K562 (cell line): Measurements from ENCODE around the gene A1BG. TPM values are rescaled to one million over a fixed set of nuclear protein-coding genes. Genes with fewer than 3 reads are reported as not detected.
A peak's percentile ranks its signal among the peaks of the same experiment; 100 is the strongest.

Source experiments
- CCNT2 ChIP-seq: IDR thresholded peaks from 2 replicates; pipeline ENCODE4 v1.6.1; 2011; ENCODE audit warnings: borderline replicate concordance, low read depth, mild to moderate bottlenecking, moderate library complexity, mixed read lengths, low read length; ENCODE audit not compliant: insufficient read length; ENCODE audit errors: extremely low read depth
- ETS1 ChIP-seq: conservative IDR thresholded peaks from 2 replicates; pipeline ENCODE4 v1.6.1; 2011; ENCODE audit warnings: low read depth, mild to moderate bottlenecking, low read length; ENCODE audit not compliant: control insufficient read depth
- GMEB1 ChIP-seq: fragments of 250-450 bp; sonication (Bioruptor Pico); IDR thresholded peaks from 2 replicates; pipeline ENCODE4 v1.4.0; 2020; ENCODE audit warnings: mild to moderate bottlenecking
- GTF2A2 ChIP-seq: IDR thresholded peaks from 2 replicates; pipeline ENCODE4 v1.6.1; 2016; ENCODE audit warnings: mild to moderate bottlenecking, missing genetic modification characterization, missing compliant biosample characterization
- KDM4B ChIP-seq, 2 experiments: fragments of 450-650 bp in 1 of 2; sonication (generic) in 1 of 2; IDR thresholded peaks; 2 replicates each; pipeline ENCODE4 v1.6.1; 2016 to 2017; ENCODE audit warnings: borderline replicate concordance in 2 of 2, antibody characterized with exemption in 1 of 2, low read depth in 1 of 2, mild to moderate bottlenecking in 1 of 2
- L3MBTL2 ChIP-seq: fragments of 450-650 bp; IDR thresholded peaks from 2 replicates; pipeline ENCODE4 v1.6.1; 2016; ENCODE audit warnings: mild to moderate bottlenecking, moderate library complexity
- MCM3 ChIP-seq: fragments of 450-650 bp; IDR thresholded peaks from 2 replicates; pipeline ENCODE4 v1.6.1; 2016
- MEF2A ChIP-seq: IDR thresholded peaks from 2 replicates; pipeline ENCODE4 v1.6.1; 2011; ENCODE audit warnings: low read depth, mild to moderate bottlenecking, low read length, moderate library complexity; ENCODE audit not compliant: control insufficient read depth
- MXI1 ChIP-seq: IDR thresholded peaks from 2 replicates; pipeline ENCODE4 v1.6.1; 2011; ENCODE audit warnings: low read depth, mild to moderate bottlenecking, improper control_type of control experiment, low read length
- MYC ChIP-seq, 2 experiments: fragments of 250-450 bp in 1 of 2; sonication (Bioruptor Pico) in 1 of 2; IDR thresholded peaks; 2 replicates each; pipeline versions ENCODE4 v1.5.1 to v1.6.1; 2012 to 2021; ENCODE audit warnings: low read depth in 2 of 2, borderline replicate concordance in 1 of 2, improper control_type of control experiment in 1 of 2, low read length in 1 of 2, mild to moderate bottlenecking in 1 of 2, moderate library complexity in 1 of 2
- NFXL1 ChIP-seq: fragments of 450-650 bp; formaldehyde crosslinking; IDR thresholded peaks from 2 replicates; pipeline ENCODE4 v1.4.0; 2021; ENCODE audit warnings: mild to moderate bottlenecking
- NONO ChIP-seq, 2 experiments: fragments of 200-400 bp in 1 of 2; fragments of 450-650 bp in 1 of 2; formaldehyde crosslinking in 1 of 2; IDR thresholded peaks; 2 replicates each; pipeline ENCODE4 v1.6.1; 2017; ENCODE audit warnings: low read depth in 2 of 2, mild to moderate bottlenecking in 2 of 2, moderate library complexity in 2 of 2, low read length in 1 of 2
- NR2C1 ChIP-seq, 2 experiments: fragments of 450-650 bp; IDR thresholded peaks; 2 replicates each; pipeline ENCODE4 v1.6.1; 2017; ENCODE audit warnings: mild to moderate bottlenecking in 2 of 2, antibody characterized with exemption in 1 of 2, inconsistent platforms in 1 of 2, missing compliant biosample characterization in 1 of 2, missing genetic modification characterization in 1 of 2
- NR2C2 ChIP-seq, 2 experiments: fragments of 200-800 bp in 1 of 2; sonication (Bioruptor generic) in 1 of 2; sonication (generic) in 1 of 2; formaldehyde crosslinking in 1 of 2; IDR thresholded peaks; 2 replicates each; pipeline versions ENCODE4 v1.6.1 to v1.8.0; 2016 to 2022; ENCODE audit warnings: mild to moderate bottlenecking in 1 of 2, missing compliant biosample characterization in 1 of 2, missing genetic modification characterization in 1 of 2, missing genetic modification reagents in 1 of 2
- NR2F6 ChIP-seq: fragments of 450-650 bp; formaldehyde crosslinking; IDR thresholded peaks from 2 replicates; pipeline ENCODE4 v1.4.0; 2020; ENCODE audit warnings: mild to moderate bottlenecking
- RBBP5 ChIP-seq: fragments of 200-600 bp; sonication (generic); IDR thresholded peaks from 2 replicates; pipeline ENCODE4 v1.6.1; 2012; ENCODE audit warnings: borderline replicate concordance, mild to moderate bottlenecking, low read length, control low read depth, inconsistent platforms; ENCODE audit not compliant: insufficient read depth, poor library complexity, severe bottlenecking
- RFX5 ChIP-seq: IDR thresholded peaks from 2 replicates; pipeline ENCODE4 v1.6.1; 2011; ENCODE audit warnings: low read depth, mild to moderate bottlenecking, improper control_type of control experiment, low read length
- SIN3A ChIP-seq, 2 experiments: fragments of 150-350 bp in 1 of 2; IDR thresholded peaks; 2 replicates each; pipeline ENCODE4 v1.6.1; 2011 to 2016; ENCODE audit warnings: borderline replicate concordance in 2 of 2, low read depth in 2 of 2, low read length in 2 of 2, mild to moderate bottlenecking in 2 of 2, moderate library complexity in 2 of 2; ENCODE audit not compliant: control insufficient read depth in 1 of 2
- TBP ChIP-seq: optimal IDR thresholded peaks from 2 replicates; pipeline ENCODE3; 2011; ENCODE audit warnings: low read depth, low read length, improper control_type of control experiment
- TCF3 ChIP-seq: sonication (generic); formaldehyde crosslinking; IDR thresholded peaks from 2 replicates; pipeline ENCODE4 v1.4.0; 2020; ENCODE audit warnings: mild to moderate bottlenecking, missing genetic modification reagents
- ZC3H11A ChIP-seq: IDR thresholded peaks from 2 replicates; pipeline ENCODE4 v1.6.1; 2012; ENCODE audit warnings: low read depth, low read length, improper control_type of control experiment
- ZNF3 ChIP-seq: fragments of 250-450 bp; sonication (Bioruptor Pico); IDR thresholded peaks from 2 replicates; pipeline ENCODE4 v1.5.0; 2021; ENCODE audit warnings: mild to moderate bottlenecking, moderate library complexity
- ZNF696 ChIP-seq: fragments of 250-450 bp; sonication (Bioruptor Pico); conservative IDR thresholded peaks from 2 replicates; pipeline ENCODE4 v1.4.0; 2020; ENCODE audit warnings: mild to moderate bottlenecking, moderate library complexity
- ZSCAN29 ChIP-seq: fragments of 450-650 bp; IDR thresholded peaks from 2 replicates; pipeline ENCODE4 v1.6.1; 2017
- polyA plus RNA-seq, 8 experiments: library from polyadenylated mRNA; depleted of rRNA in 4 of 8; stranded (reverse) in 5 of 8; unstranded in 3 of 8; fragments of >200 nt; fragmentation: Nextera tagmentation in 2 of 8; fragmentation: Illumina TruSeq in 1 of 8; extraction: Ambion mirVana in 2 of 8; extraction: Trizol in 1 of 8; gene quantifications; 2 replicates each; pipeline versions ENCODE4 v1.2.1 to v1.2.3, GENCODE V29; 2011 to 2014; ENCODE audit warnings: inconsistent platforms in 1 of 8, missing spikeins in 1 of 8
- total RNA-seq, 7 experiments: library from RNA; depleted of rRNA in 6 of 7; stranded (reverse); fragments of >200 nt in 6 of 7; fragmentation: Illumina TruSeq in 2 of 7; extraction: Trizol in 2 of 7; gene quantifications; 2 replicates each; pipeline versions ENCODE4 v1.2.1 to v1.2.3, GENCODE V29; 2011 to 2021; ENCODE audit warnings: low replicate concordance in 1 of 7

A1BG gene
- total and polyA plus RNA-seq, 9 of the 15 experiments (the other 6 are each of a cell fraction or from before 2014, with no cell fraction given): 0.10 to 19.8 (median 2.6) TPM

GRCh38 chr19:58386576-58387337 is 33.5 kb upstream of the A1BG start, which contains the start of gene RPS5 (continued):
- TF ChIP-seq KDM4B (IDR thresholded peaks at IDR 0.05; ENCODE audit: borderline replicate concordance in 2 of 2, low read depth in 1 of 2) (peak in 1 of 2 experiments; percentile 33; a peak in 1 of 4 replicates), NONO (IDR thresholded peaks at IDR 0.05; ENCODE audit: low read depth in 2 of 2, low read length in 1 of 2) (peak in 1 of 2 experiments; percentile 59; a peak in 1 of 4 replicates), MYC (IDR thresholded peaks at IDR 0.05; ENCODE audit: low read depth, low read length) (peak; percentile 92), MYC (CRISPR knock-in tag; IDR thresholded peaks at IDR 0.05; ENCODE audit: borderline replicate concordance, low read depth) (peak; percentile 90; the same call in 1 of the 2 replicates), MCM3 (no peak), NFXL1 (CRISPR knock-in tag) (no peak), ZNF3 (no peak), ZNF696 (CRISPR knock-in tag) (no peak), MEF2A (peak; percentile 22; the same call in 1 of the 2 replicates), RFX5 (0 out of 2 replicates have a peak, but pooled peaks have one; percentile 45), SIN3A (IDR thresholded peaks at IDR 0.05; ENCODE audit: borderline replicate concordance in 2 of 2, control insufficient read depth in 1 of 2, low read depth in 2 of 2, low read length in 2 of 2) (peak; percentile 84 to 99; a peak in 3 of 4 replicates), CCNT2 (peak; percentile 64), TCF3 (CRISPR knock-in tag) (0 out of 2 replicates have a peak, but pooled peaks have one; percentile 12), GMEB1 (peak; percentile 95), ZSCAN29 (peak; percentile 89), L3MBTL2 (peak; percentile 95), MXI1 (peak; percentile 93), RBBP5 (peak; percentile 66), ETS1 (peak; percentile 92), NR2C2 (CRISPR knock-in tag; IDR thresholded peaks at IDR 0.05) (peak; percentile 99), NR2C2 (tag; IDR thresholded peaks at IDR 0.05) (peak; percentile 100), NR2C1 (IDR thresholded peaks at IDR 0.05) (peak; percentile 99), NR2C1 (tag; IDR thresholded peaks at IDR 0.05) (peak; percentile 100), TBP (peak; percentile 99), NR2F6 (no peak), ZC3H11A (no peak), GTF2A2 (no peak)
